Activated effector memory CD4-positive, alpha-beta T cell treated with Interleukin-2 at 50 U/mL for 16 hours (primary cell): ENCODE results near the gene FAM151B.

ENCODE experiments used
- DNase-seq: peaks from one replicate; pipeline ENCODE4 v3.0.0-alpha.2; 2020

Gene FAM151B

GRCh38 chr5:80591352-80591751 is 103.5 kb downstream of the FAM151B start:
- no peak for DNase-seq

- no peak for DNase-seq
Measured at GRCh38 chr5:80592105-80592504, 104.2 kb downstream of the FAM151B start.
